A549 (cell line): Measurements from ENCODE around the gene KIAA1671.

Source experiments
- MAFK ChIP-seq: fragments of 450-650 bp; IDR thresholded peaks from 2 replicates; pipeline ENCODE4 v1.6.1; 2014; ENCODE audit not compliant: partially characterized antibody
- POLR2AphosphoS2 ChIP-seq: conservative IDR thresholded peaks from 2 replicates; pipeline ENCODE4 v1.6.1; 2012; ENCODE audit warnings: low read length, improper control_type of control experiment, inconsistent platforms

- TF ChIP-seq POLR2AphosphoS2 (no peak), MAFK (no peak)
Measured at GRCh38 chr22:25110846-25111578, 158.5 kb downstream of the KIAA1671 start.
